Peyer's patch (tissue), 4 donors: ENCODE data around the gene DCST2. TPM values are rescaled to one million over a fixed set of nuclear protein-coding genes. Genes with fewer than 3 reads are reported as not detected.

ENCODE experiments used
- DNase-seq, 3 donors: peaks; one replicate each; pipeline ENCODE4 v3.0.0-alpha.2; 2017 to 2019
- H3K27ac ChIP-seq, 4 donors: fragments of 200-600 bp; sonication (generic); one replicate each; pipeline ENCODE4 v1.5.1; 2016 to 2019
- H3K27me3 ChIP-seq, 2 donors: fragments of 200-600 bp; sonication (generic); one replicate each; pipeline ENCODE4 v1.5.1; 2019
- H3K36me3 ChIP-seq, 3 donors: fragments of 200-600 bp; sonication (generic); one replicate each; pipeline ENCODE4 v1.5.1; 2016 to 2019
- H3K4me1 ChIP-seq, 4 donors: fragments of 200-600 bp; sonication (generic); one replicate each; pipeline ENCODE4 v1.5.1; 2016 to 2019
- H3K4me3 ChIP-seq, 4 donors: fragments of 200-600 bp; sonication (generic); 1 replicate in 3 of 4; 2 replicates in 1 of 4; pipeline ENCODE4 v1.5.1; 2016 to 2019; ENCODE audit warnings: mild to moderate bottlenecking in 1 of 4
- H3K9me3 ChIP-seq, 4 donors: fragments of 200-600 bp; sonication (generic); one replicate each; pipeline ENCODE4 v1.5.1; 2016 to 2019; ENCODE audit warnings: mild to moderate bottlenecking in 1 of 4
- POLR2A ChIP-seq, 2 donors: fragments of 450-650 bp; IDR thresholded peaks; one replicate each; pipeline ENCODE4 v1.5.1; 2017; ENCODE audit warnings: antibody characterized with exemption in 2 of 2, mild to moderate bottlenecking in 2 of 2, moderate library complexity in 2 of 2
- total RNA-seq, 4 donors: library from RNA; depleted of rRNA; stranded (reverse); fragments of >200 nt; gene quantifications; one replicate each; pipeline ENCODE4 v1.1.0, GENCODE V29; 2016
- TF ChIP-seq, protein P1 (sequence below), 6 experiments: fragments of 450-650 bp in 4 of 6; fragments of 200-600 bp in 2 of 6; sonication (generic) in 1 of 6; IDR thresholded peaks; one replicate each; pipeline ENCODE4 v1.5.1; 2017 to 2019; ENCODE audit warnings: antibody characterized with exemption in 6 of 6, mild to moderate bottlenecking in 3 of 6, moderate library complexity in 1 of 6

Gene DCST2
- total RNA-seq, 4 donors from 2014 or later: 1.7 to 12.5 (median 5.3) TPM

DNA sequence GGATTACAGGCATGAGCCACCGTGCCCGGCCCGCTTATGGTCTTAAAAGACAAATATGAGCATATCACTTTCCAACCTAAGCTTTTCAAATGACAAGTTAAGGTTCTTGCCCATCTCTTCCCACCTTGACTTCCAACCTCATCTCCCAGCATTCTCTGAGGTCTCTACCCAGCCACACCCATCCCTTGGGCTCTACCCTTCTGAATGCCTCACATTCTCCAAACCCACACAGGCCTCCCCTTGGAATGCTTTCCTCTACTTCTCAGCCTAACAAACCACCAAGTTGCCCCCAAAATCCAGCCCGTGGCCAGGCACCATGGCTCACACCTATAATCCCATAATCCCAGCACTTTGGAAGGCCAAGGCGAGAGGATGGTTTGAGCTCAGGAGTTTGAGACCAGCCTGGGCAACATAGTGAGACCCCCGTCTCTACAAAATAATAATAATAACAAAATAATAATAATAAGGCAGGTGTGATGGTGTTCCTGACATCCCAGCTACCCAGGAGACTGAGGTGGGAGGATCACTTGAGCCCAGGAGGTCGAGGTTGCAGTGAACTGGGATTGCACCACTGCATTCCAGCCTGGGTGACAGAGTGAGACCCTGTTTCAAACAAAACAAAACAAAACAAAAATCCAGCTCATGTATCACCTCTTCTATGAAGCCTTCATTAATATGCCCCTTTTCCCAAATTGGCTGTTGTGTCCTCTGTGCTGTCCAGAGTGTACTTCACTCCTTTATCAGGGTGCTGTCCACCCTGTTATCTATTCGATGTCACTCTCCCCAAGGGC, 11.2 kb downstream of the DCST2 start:
- Histone ChIP-seq H3K27me3 (no peaks in the 10 kb centered on the region), H3K4me1 (peaks cover 0 to 17% (median 9%) of the 10 kb centered on the region in 4 donors), H3K27ac (peak overlapping the region in 2 of 4 donors; percentile 52 to 72), H3K4me3 (no peak overlapping the region), H3K9me3 (no peaks in the 10 kb centered on the region), H3K36me3 (peaks cover 0 to 12% (median 0%) of the 10 kb centered on the region in 3 donors)
- TF ChIP-seq, protein P1, sequence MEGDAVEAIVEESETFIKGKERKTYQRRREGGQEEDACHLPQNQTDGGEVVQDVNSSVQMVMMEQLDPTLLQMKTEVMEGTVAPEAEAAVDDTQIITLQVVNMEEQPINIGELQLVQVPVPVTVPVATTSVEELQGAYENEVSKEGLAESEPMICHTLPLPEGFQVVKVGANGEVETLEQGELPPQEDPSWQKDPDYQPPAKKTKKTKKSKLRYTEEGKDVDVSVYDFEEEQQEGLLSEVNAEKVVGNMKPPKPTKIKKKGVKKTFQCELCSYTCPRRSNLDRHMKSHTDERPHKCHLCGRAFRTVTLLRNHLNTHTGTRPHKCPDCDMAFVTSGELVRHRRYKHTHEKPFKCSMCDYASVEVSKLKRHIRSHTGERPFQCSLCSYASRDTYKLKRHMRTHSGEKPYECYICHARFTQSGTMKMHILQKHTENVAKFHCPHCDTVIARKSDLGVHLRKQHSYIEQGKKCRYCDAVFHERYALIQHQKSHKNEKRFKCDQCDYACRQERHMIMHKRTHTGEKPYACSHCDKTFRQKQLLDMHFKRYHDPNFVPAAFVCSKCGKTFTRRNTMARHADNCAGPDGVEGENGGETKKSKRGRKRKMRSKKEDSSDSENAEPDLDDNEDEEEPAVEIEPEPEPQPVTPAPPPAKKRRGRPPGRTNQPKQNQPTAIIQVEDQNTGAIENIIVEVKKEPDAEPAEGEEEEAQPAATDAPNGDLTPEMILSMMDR (IDR thresholded peaks at IDR 0.05): no peak
- no peak for TF ChIP-seq POLR2A (IDR thresholded peaks at IDR 0.05)
- no peak for DNase-seq

DNA sequence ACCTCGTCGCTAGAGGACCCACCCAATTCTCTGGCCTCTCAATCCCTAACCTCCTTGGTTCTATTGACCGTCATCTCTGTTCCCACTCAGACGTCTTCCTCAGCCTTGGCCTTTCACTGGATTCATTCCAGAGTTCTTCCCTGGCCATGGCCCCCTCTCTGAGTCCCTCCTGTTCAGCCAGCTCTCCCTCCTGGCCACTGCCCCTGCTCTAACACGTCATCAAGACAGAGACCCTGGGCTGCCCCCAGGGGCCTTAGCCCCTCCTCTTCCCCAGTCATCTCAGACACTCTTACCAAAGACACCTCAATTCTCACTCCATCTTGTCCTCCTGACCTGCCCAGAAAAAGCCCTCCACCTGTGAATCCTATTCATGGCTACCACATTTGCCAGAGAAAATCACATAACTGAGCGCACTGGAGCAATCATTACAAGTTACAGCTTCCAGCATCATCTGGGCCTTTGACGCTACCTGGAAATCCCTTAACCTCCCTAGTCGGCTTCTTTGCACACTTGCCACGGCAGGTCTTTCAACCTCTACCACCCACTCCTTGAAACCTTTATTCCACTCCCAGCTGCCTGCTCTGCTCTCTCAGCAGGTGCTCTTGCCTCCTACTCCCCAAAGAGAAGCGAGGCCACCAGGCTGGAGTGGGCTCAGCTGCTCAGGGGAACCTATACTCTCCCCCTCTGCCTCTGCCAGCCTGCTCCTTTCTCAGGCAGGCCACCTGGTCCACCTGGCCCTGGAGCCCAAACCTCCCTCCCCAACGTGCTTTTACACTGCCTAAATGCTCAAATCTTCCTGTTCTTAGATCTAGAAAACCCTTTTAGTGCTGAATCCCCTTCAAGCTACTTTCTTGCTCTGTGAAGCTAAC, 14.0 kb downstream of the DCST2 start:
- TF ChIP-seq, protein P1 (IDR thresholded peaks at IDR 0.05): no peak
- TF ChIP-seq POLR2A (IDR thresholded peaks at IDR 0.05): no peak
- Histone ChIP-seq H3K9me3 (no peaks in the 10 kb centered on the region), H3K36me3 (peaks cover 0 to 32% (median 0%) of the 10 kb centered on the region in 3 donors), H3K27me3 (no peaks in the 10 kb centered on the region), H3K4me1 (peaks cover 0 to 40% (median 24%) of the 10 kb centered on the region in 4 donors), H3K4me3 (no peak overlapping the region), H3K27ac (peak overlapping the region in 1 of 4 donors; percentile 99)
- DNase-seq: no peak

DNA sequence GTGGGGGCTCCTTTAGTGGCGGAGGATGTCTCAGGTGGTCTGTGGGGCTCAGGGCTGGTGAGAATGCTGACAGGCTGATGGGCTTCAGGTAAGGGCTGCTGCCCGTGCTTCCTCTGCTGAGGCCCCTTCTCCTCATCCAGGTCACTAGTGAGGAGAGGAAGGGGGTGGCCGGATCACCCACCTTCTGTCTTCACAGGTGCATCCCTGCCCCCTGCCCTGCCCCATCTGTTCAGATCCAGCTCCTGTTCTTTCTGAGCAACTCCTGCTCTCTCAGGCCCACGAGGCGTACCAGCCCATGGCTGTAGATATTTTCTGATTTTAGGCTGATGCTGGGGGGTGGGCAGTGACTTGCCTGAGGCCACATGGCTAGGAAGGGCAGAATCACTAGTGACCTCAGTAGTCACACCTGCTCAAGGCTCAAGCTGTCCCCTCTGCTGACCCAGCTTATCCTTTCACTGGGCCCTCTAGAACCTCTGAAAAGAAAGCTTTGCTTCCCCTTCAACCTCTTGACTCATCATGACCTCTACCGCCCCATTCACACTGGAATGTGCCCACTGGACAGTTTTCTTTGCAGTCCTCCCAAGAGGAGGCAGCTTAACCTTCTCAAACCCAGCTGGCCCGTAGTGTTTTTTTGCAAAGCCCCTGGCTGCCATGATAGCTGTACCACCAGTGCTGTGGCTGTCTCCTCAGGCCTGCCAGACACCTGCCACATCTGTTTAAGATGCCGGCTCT, 14.8 kb downstream of the DCST2 start:
- no peak for DNase-seq
- no peaks in the 10 kb centered on the region for H3K9me3 ChIP-seq
- no peaks in the 10 kb centered on the region for H3K27me3 ChIP-seq
- H3K36me3 ChIP-seq: peaks cover 0 to 41% (median 0%) of the 10 kb centered on the region in 3 donors
- H3K4me1 ChIP-seq: peaks cover 0 to 47% (median 28%) of the 10 kb centered on the region in 4 donors
- peak overlapping the region in 3 of 4 donors; percentile 85 to 99 (median 87) for H3K27ac ChIP-seq
- no peak for TF ChIP-seq POLR2A (IDR thresholded peaks at IDR 0.05)
- TF ChIP-seq, protein P1 (IDR thresholded peaks at IDR 0.05): no peak
- H3K4me3 ChIP-seq: no peak overlapping the region

DNA sequence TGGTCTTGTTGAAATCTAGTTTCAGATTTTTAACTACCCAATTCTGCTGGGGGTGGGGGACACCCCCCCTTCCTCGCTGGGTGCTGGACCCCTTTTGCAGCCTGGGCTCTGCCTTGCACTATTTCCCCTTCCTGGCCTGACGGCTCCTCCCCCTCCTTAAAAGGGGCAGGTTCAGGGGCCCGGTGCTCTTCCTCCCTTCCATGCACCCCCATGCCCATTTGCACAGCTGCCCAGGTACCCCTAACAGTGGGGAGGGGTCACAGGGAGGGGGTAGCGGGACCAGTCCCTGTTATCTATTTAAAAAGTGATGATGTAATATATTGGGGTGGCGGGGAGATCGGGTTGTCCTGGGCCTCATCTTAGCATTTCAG, 15.7 kb downstream of the DCST2 start:
- Histone ChIP-seq H3K27me3 (no peaks in the 10 kb centered on the region), H3K4me3 (peak overlapping the region; percentile 33 to 50 (median 46)), H3K9me3 (no peaks in the 10 kb centered on the region), H3K36me3 (peaks cover 0 to 42% (median 0%) of the 10 kb centered on the region in 3 donors), H3K4me1 (peaks cover 0 to 53% (median 28%) of the 10 kb centered on the region in 4 donors), H3K27ac (peak overlapping the region; percentile 85 to 99 (median 92))
- peak in 1 of 3 donors; percentile 54 for DNase-seq
- TF ChIP-seq POLR2A (IDR thresholded peaks at IDR 0.05): no peak
- TF ChIP-seq, protein P1 (IDR thresholded peaks at IDR 0.05): no peak
